Measurements from ENCODE around the gene NRXN3.

GRCh38 chr14:79352076-79352630 lies 1182.0 kb downstream of the NRXN3 start:
- TF ChIP-seq CTCF (IDR thresholded peaks at IDR 0.05 in 2 of 3, conservative IDR thresholded peaks at IDR 0.05 in 1 of 3; ENCODE audit: borderline replicate concordance in 1 of 3, insufficient read depth in 1 of 3, low read depth in 2 of 3, low read length in 2 of 3), result no peak
- no peak for TF ChIP-seq EZH2 (IDR thresholded peaks at IDR 0.05)
- no peak for TF ChIP-seq CEBPB (IDR thresholded peaks at IDR 0.05; ENCODE audit: low read depth)
- TF ChIP-seq ZFX (IDR thresholded peaks at IDR 0.05), result no peak
- no peak for TF ChIP-seq RAD21 (IDR thresholded peaks at IDR 0.05; ENCODE audit: low read depth)
- no peak for TF ChIP-seq JUND (IDR thresholded peaks at IDR 0.05)
- no peak for TF ChIP-seq SRF (IDR thresholded peaks at IDR 0.05; ENCODE audit: low read depth)
- no peak for TF ChIP-seq EGR1 (IDR thresholded peaks at IDR 0.05; ENCODE audit: low read depth)

Measured in HCT116 (cell line).